Occipital lobe (tissue), 2 donors: ENCODE measurements around the gene FMNL2. TPM values are rescaled to one million over a fixed set of nuclear protein-coding genes. Genes with fewer than 3 reads are reported as not detected.

Source experiments
- DNase-seq: peaks from one replicate; lab custom pipeline; 2025; lab: John Stamatoyannopoulos, UW
- total RNA-seq: library from RNA; depleted of rRNA; stranded (reverse); fragments of >200 nt; gene quantifications from one replicate; pipeline ENCODE4 v1.2.3, GENCODE V29; 2014

Gene FMNL2
- total RNA-seq, 1 donor from 2014 or later = 114 TPM

- no peak for DNase-seq
Observed at GRCh38 chr2:152611458-152612231, 276.7 kb downstream of the FMNL2 start.

GRCh38 chr2:152613235-152613634 lies 278.3 kb downstream of the FMNL2 start:
- no peak for DNase-seq

- no peak for DNase-seq
Observed at GRCh38 chr2:152615177-152615576, 280.2 kb downstream of the FMNL2 start.

- no peak for DNase-seq
Observed at GRCh38 chr2:152617456-152618192, 282.6 kb downstream of the FMNL2 start.

GRCh38 chr2:152618193-152618564 lies 283.2 kb downstream of the FMNL2 start:
- no peak for DNase-seq

- DNase-seq = no peak
Observed at GRCh38 chr2:152620208-152620607, 285.2 kb downstream of the FMNL2 start.

- no peak for DNase-seq
Observed at GRCh38 chr2:152620985-152621384, 286.0 kb downstream of the FMNL2 start.

GRCh38 chr2:152622219-152622618 lies 287.2 kb downstream of the FMNL2 start:
- DNase-seq = no peak

GRCh38 chr2:152623076-152623740 lies 288.2 kb downstream of the FMNL2 start:
- DNase-seq = no peak

- no peak for DNase-seq
Observed at GRCh38 chr2:152623775-152624174, 288.8 kb downstream of the FMNL2 start.

- no peak for DNase-seq
Observed at GRCh38 chr2:152624805-152625204, 289.8 kb downstream of the FMNL2 start.

GRCh38 chr2:152626911-152627339 lies 292.0 kb downstream of the FMNL2 start:
- DNase-seq = no peak

- DNase-seq = no peak
Observed at GRCh38 chr2:152627351-152627957, 292.5 kb downstream of the FMNL2 start.

GRCh38 chr2:152629202-152629601 lies 294.2 kb downstream of the FMNL2 start:
- no peak for DNase-seq

GRCh38 chr2:152630466-152630865 lies 295.5 kb downstream of the FMNL2 start:
- DNase-seq = no peak

- no peak for DNase-seq
Observed at GRCh38 chr2:152632736-152633135, 297.8 kb downstream of the FMNL2 start.

GRCh38 chr2:152635635-152636298 lies 300.8 kb downstream of the FMNL2 start:
- peak; percentile 26 for DNase-seq

GRCh38 chr2:152637251-152637650 lies 302.3 kb downstream of the FMNL2 start:
- no peak for DNase-seq

- DNase-seq = no peak
Observed at GRCh38 chr2:152638056-152638455, 303.1 kb downstream of the FMNL2 start.

GRCh38 chr2:152638590-152638989 lies 303.6 kb downstream of the FMNL2 start:
- no peak for DNase-seq

- DNase-seq = no peak
Observed at GRCh38 chr2:152644189-152644873, 309.4 kb downstream of the FMNL2 start.
